ENCODE measurements around the gene RETREG1.
"Not testable (repeated sequence)": the region's sequence is repeated elsewhere in the genome, so short reads cannot be mapped to it uniquely, and the experiment has no call there.

Gene RETREG1

DNA sequence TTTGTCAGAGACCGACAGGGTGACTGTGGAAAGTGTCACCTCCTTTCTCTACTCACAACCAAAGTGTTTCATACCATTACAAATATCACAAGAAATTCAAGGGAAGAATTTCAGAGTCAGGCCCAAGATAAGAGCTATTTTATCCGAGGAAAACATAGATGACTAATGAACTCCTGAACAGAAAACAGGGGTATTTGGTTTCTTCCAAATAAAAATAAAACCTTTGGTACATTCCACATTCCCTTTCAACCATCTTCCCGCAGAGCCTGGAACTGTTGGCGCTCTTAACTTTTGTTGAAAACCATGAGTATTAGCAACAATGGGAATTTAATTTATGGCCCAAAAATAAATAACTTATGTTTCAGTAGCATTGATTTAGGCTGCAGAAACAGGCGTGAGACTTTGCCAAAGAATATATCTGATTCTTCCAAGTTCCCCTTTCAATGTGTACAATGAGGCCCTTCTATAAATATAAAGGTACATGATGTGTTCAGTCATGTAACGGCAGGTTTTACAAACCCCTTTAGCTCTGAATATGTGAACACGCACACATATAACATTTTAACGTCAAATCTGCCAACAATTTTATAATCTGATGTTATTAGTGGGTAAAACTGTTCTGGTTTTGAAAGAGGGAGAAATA is 69.5 kb downstream of the RETREG1 start:
- no peak overlapping the region for H3K4me3 ChIP-seq (ENCODE audit: low read length in 2 of 2)
- H3K4ac ChIP-seq (ENCODE audit: low read length) = no peak overlapping the region
- no peak overlapping the region for H2BK120ac ChIP-seq (ENCODE audit: low read depth, low read length)
- no peak overlapping the region for H2AK5ac ChIP-seq (ENCODE audit: low read depth, low read length)
- H3K14ac ChIP-seq (ENCODE audit: low read length) = no peak overlapping the region
- H2AFZ ChIP-seq (ENCODE audit: low read length) = no peak overlapping the region
- WGBS, 2 donors (ENCODE audit: extremely low coverage in 2 of 2, insufficient read length in 2 of 2, insufficient replicate concordance in 1 of 2) = no CpG with 5 or more reads among the region's 8 CpGs
- no peaks in the 10 kb centered on the region for H3K79me1 ChIP-seq (ENCODE audit: low read depth, low read length)
- no peak overlapping the region for H2BK5ac ChIP-seq (ENCODE audit: low read length)
- no peak overlapping the region for H3K27ac ChIP-seq (replicated peaks; ENCODE audit: low read length)
- peaks cover 0 to 2% of the 10 kb centered on the region in 2 donors for H3K4me1 ChIP-seq (ENCODE audit: control insufficient read depth in 2 of 2, insufficient read depth in 1 of 2, low read depth in 1 of 2, low read length in 2 of 2)
- H3K36me3 ChIP-seq (replicated peaks in 1 of 2; ENCODE audit: control insufficient read depth in 2 of 2, insufficient read depth in 2 of 2, low read length in 2 of 2) = no peaks in the 10 kb centered on the region
- H3K23ac ChIP-seq (ENCODE audit: low read depth, low read length, poor library complexity) = no peak overlapping the region
- DNase-seq (ENCODE audit: low spot score) = no peak
- no peak overlapping the region for H4K8ac ChIP-seq (ENCODE audit: low read depth, low read length)
- no peak overlapping the region for H2BK12ac ChIP-seq (ENCODE audit: low read length)
- H3K27me3 ChIP-seq (ENCODE audit: control insufficient read depth in 3 of 3, insufficient read depth in 3 of 3, low read depth in 1 of 3, low read length in 3 of 3) = peaks cover 0 to 5% (median 0%) of the 10 kb centered on the region in 3 experiments
- no peak overlapping the region for H4K91ac ChIP-seq (ENCODE audit: low read depth, low read length, poor library complexity)
- no peak overlapping the region for H3K9ac ChIP-seq (ENCODE audit: low read depth, low read length, poor library complexity)
- no peak overlapping the region for H3K4me2 ChIP-seq (ENCODE audit: insufficient read depth, low read length, poor library complexity, severe bottlenecking)
- H2BK15ac ChIP-seq (ENCODE audit: low read length) = no peak overlapping the region
- H3K18ac ChIP-seq (ENCODE audit: low read length) = no peak overlapping the region
- H3K9me3 ChIP-seq (replicated peaks in 1 of 2; ENCODE audit: control insufficient read depth in 2 of 2, insufficient read depth in 1 of 2, low read depth in 1 of 2, low read length in 2 of 2) = no peaks in the 10 kb centered on the region

DNA sequence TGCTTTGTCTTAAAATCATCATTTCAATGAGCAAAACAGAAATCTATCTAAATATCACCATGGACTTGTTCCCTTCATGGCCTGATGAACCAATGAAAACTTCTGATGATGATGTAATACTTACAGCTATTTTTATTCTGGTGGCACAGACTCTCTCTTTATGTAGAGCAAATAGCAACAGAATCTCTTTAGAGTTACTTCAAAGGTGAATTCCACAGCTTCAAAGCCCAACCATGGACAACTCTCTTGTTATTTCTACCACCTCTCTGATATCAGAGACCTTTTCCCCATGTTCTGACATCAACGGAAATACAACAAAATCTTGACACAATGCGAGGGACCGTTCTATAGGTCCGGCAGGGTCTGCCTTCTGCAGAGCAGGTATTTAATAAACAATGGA is 70.1 kb downstream of the RETREG1 start:
- DNase-seq (ENCODE audit: low spot score) = no peak
- Histone ChIP-seq H2BK5ac (ENCODE audit: low read length) (no peak overlapping the region), H2BK15ac (ENCODE audit: low read length) (no peak overlapping the region), H2AK5ac (ENCODE audit: low read depth, low read length) (no peak overlapping the region), H4K91ac (ENCODE audit: low read depth, low read length, poor library complexity) (no peak overlapping the region), H3K14ac (ENCODE audit: low read length) (no peak overlapping the region), H3K4me3 (ENCODE audit: low read length in 2 of 2) (no peak overlapping the region), H3K4me2 (ENCODE audit: insufficient read depth, low read length, poor library complexity, severe bottlenecking) (no peak overlapping the region), H3K27me3 (ENCODE audit: control insufficient read depth in 3 of 3, insufficient read depth in 3 of 3, low read depth in 1 of 3, low read length in 3 of 3) (peaks cover 0 to 5% (median 0%) of the 10 kb centered on the region in 3 experiments), H4K8ac (ENCODE audit: low read depth, low read length) (no peak overlapping the region), H3K4me1 (ENCODE audit: control insufficient read depth in 2 of 2, insufficient read depth in 1 of 2, low read depth in 1 of 2, low read length in 2 of 2) (no peaks in the 10 kb centered on the region), H3K9me3 (replicated peaks in 1 of 2; ENCODE audit: control insufficient read depth in 2 of 2, insufficient read depth in 1 of 2, low read depth in 1 of 2, low read length in 2 of 2) (no peaks in the 10 kb centered on the region), H3K36me3 (replicated peaks in 1 of 2; ENCODE audit: control insufficient read depth in 2 of 2, insufficient read depth in 2 of 2, low read length in 2 of 2) (no peaks in the 10 kb centered on the region), H2BK12ac (ENCODE audit: low read length) (no peak overlapping the region), H2AFZ (ENCODE audit: low read length) (no peak overlapping the region), H3K9ac (ENCODE audit: low read depth, low read length, poor library complexity) (no peak overlapping the region), H3K27ac (replicated peaks; ENCODE audit: low read length) (no peak overlapping the region), H3K79me1 (ENCODE audit: low read depth, low read length) (no peaks in the 10 kb centered on the region), H2BK120ac (ENCODE audit: low read depth, low read length) (no peak overlapping the region), H3K18ac (ENCODE audit: low read length) (no peak overlapping the region), H3K23ac (ENCODE audit: low read depth, low read length, poor library complexity) (no peak overlapping the region), H3K4ac (ENCODE audit: low read length) (no peak overlapping the region)
- WGBS, 2 donors (ENCODE audit: extremely low coverage in 2 of 2, insufficient read length in 2 of 2, insufficient replicate concordance in 1 of 2) = no CpG with 5 or more reads among the region's 4 CpGs

DNA sequence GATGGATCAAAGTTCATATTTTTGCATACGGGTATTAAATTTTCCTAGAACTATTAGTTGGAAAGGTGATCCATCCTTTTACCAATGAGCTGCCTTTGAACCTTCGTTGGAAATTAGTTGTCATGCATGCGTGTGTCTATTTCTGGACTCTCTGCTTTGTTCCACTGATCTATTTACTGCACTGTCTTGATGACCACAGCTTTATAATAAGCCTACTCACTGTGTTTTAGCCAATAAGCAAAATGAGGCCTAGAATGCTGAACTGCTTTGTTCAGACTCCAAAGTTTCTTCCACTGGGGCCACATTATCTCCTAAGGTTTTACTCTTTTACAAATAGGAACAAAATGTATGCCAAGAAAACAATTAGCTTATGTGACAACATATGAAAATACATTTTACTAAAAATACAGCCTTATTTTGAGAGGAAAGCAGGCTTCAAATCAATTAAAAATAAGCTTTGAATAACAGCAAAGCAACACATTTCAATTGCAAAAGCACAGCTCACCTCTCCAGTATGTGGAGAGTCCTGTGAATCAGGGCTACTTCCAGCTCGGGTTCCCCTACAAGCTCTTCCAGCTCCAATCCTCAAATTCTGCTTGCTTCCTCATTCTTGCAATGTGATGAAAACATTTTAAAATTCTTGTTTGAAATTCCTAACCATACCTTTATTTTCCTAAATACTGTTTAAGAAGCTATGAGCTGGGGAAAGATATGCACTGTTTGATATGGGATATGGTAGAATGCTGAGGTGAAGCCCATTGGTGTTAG is 72.0 kb downstream of the RETREG1 start:
- H2BK5ac ChIP-seq (ENCODE audit: low read length) = no peak overlapping the region
- no peaks in the 10 kb centered on the region for H3K79me1 ChIP-seq (ENCODE audit: low read depth, low read length)
- no peak for DNase-seq (ENCODE audit: low spot score)
- H3K18ac ChIP-seq (ENCODE audit: low read length) = no peak overlapping the region
- H3K9ac ChIP-seq (ENCODE audit: low read depth, low read length, poor library complexity) = no peak overlapping the region
- no peak overlapping the region for H3K23ac ChIP-seq (ENCODE audit: low read depth, low read length, poor library complexity)
- peaks cover 0 to 5% (median 0%) of the 10 kb centered on the region in 3 experiments for H3K27me3 ChIP-seq (ENCODE audit: control insufficient read depth in 3 of 3, insufficient read depth in 3 of 3, low read depth in 1 of 3, low read length in 3 of 3)
- no peak overlapping the region for H3K4me3 ChIP-seq (ENCODE audit: low read length in 2 of 2)
- no peak overlapping the region for H4K8ac ChIP-seq (ENCODE audit: low read depth, low read length)
- no peak overlapping the region for H4K91ac ChIP-seq (ENCODE audit: low read depth, low read length, poor library complexity)
- no peaks in the 10 kb centered on the region for H3K4me1 ChIP-seq (ENCODE audit: control insufficient read depth in 2 of 2, insufficient read depth in 1 of 2, low read depth in 1 of 2, low read length in 2 of 2)
- no peak overlapping the region for H3K14ac ChIP-seq (ENCODE audit: low read length)
- no peak overlapping the region for H2AFZ ChIP-seq (ENCODE audit: low read length)
- H3K36me3 ChIP-seq (replicated peaks in 1 of 2; ENCODE audit: control insufficient read depth in 2 of 2, insufficient read depth in 2 of 2, low read length in 2 of 2) = no peaks in the 10 kb centered on the region
- no peak overlapping the region for H3K4me2 ChIP-seq (ENCODE audit: insufficient read depth, low read length, poor library complexity, severe bottlenecking)
- H2BK120ac ChIP-seq (ENCODE audit: low read depth, low read length) = no peak overlapping the region
- no peaks in the 10 kb centered on the region for H3K9me3 ChIP-seq (replicated peaks in 1 of 2; ENCODE audit: control insufficient read depth in 2 of 2, insufficient read depth in 1 of 2, low read depth in 1 of 2, low read length in 2 of 2)
- WGBS, 2 donors (ENCODE audit: extremely low coverage in 2 of 2, insufficient read length in 2 of 2, insufficient replicate concordance in 1 of 2) = no CpG with 5 or more reads among the region's 4 CpGs
- H3K27ac ChIP-seq (replicated peaks; ENCODE audit: low read length) = no peak overlapping the region
- no peak overlapping the region for H2BK15ac ChIP-seq (ENCODE audit: low read length)
- no peak overlapping the region for H3K4ac ChIP-seq (ENCODE audit: low read length)
- H2AK5ac ChIP-seq (ENCODE audit: low read depth, low read length) = no peak overlapping the region
- no peak overlapping the region for H2BK12ac ChIP-seq (ENCODE audit: low read length)

DNA sequence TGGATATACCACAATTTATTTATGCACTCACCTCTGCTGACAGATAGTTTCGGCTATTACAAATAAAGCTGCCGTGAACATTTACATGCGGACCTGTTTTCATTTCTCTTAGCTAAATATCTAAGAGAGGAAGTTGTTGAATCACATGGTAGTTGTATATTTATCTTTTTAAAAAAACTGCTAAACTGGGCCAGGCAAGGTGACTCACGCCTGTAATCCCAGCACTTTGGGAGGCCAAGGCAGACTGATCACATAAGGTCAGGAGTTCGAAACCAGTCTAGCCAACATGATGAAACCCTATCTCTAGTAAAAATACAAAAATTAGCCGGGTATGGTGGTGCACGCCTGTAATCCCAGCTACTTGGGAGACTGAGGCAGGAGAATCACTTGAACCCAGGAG is 73.6 kb downstream of the RETREG1 start:
- WGBS, 2 donors (ENCODE audit: extremely low coverage in 2 of 2, insufficient read length in 2 of 2, insufficient replicate concordance in 1 of 2) = no CpG with 5 or more reads among the region's 7 CpGs

More for the DNA sequence above, 73.6 kb downstream of the RETREG1 start:
- not testable (repeated sequence) for H3K9me3 ChIP-seq (replicated peaks in 1 of 2; ENCODE audit: control insufficient read depth in 2 of 2, insufficient read depth in 1 of 2, low read depth in 1 of 2, low read length in 2 of 2); H4K8ac ChIP-seq (ENCODE audit: low read depth, low read length); H2BK12ac ChIP-seq (ENCODE audit: low read length); H2BK120ac ChIP-seq (ENCODE audit: low read depth, low read length); H2AFZ ChIP-seq (ENCODE audit: low read length); H3K18ac ChIP-seq (ENCODE audit: low read length); H3K4ac ChIP-seq (ENCODE audit: low read length); H3K4me2 ChIP-seq (ENCODE audit: insufficient read depth, low read length, poor library complexity, severe bottlenecking); H3K9ac ChIP-seq (ENCODE audit: low read depth, low read length, poor library complexity); H3K27me3 ChIP-seq (ENCODE audit: control insufficient read depth in 3 of 3, insufficient read depth in 3 of 3, low read depth in 1 of 3, low read length in 3 of 3); H3K4me1 ChIP-seq (ENCODE audit: control insufficient read depth in 2 of 2, insufficient read depth in 1 of 2, low read depth in 1 of 2, low read length in 2 of 2); H4K91ac ChIP-seq (ENCODE audit: low read depth, low read length, poor library complexity); H2BK15ac ChIP-seq (ENCODE audit: low read length); H3K79me1 ChIP-seq (ENCODE audit: low read depth, low read length); H3K14ac ChIP-seq (ENCODE audit: low read length); H2BK5ac ChIP-seq (ENCODE audit: low read length); H2AK5ac ChIP-seq (ENCODE audit: low read depth, low read length); DNase-seq (ENCODE audit: low spot score); H3K27ac ChIP-seq (replicated peaks; ENCODE audit: low read length); H3K4me3 ChIP-seq (ENCODE audit: low read length in 2 of 2); H3K36me3 ChIP-seq (replicated peaks in 1 of 2; ENCODE audit: control insufficient read depth in 2 of 2, insufficient read depth in 2 of 2, low read length in 2 of 2); H3K23ac ChIP-seq (ENCODE audit: low read depth, low read length, poor library complexity)
